SIG-M5 treated with dmso at 0.1 percent for 504 hours (cell line): Measurements from ENCODE around the gene PPIP5K2.
A peak's percentile ranks its signal among the peaks of the same experiment; 100 is the strongest.

Experiments
- DNase-seq: peaks from one replicate; lab custom pipeline; 2025; ENCODE audit not compliant: unreplicated experiment; lab: John Stamatoyannopoulos, UW

The PPIP5K2 gene

GRCh38 chr5:103235891-103236290, 115.8 kb downstream of the PPIP5K2 start:
- DNase-seq: no peak

DNA sequence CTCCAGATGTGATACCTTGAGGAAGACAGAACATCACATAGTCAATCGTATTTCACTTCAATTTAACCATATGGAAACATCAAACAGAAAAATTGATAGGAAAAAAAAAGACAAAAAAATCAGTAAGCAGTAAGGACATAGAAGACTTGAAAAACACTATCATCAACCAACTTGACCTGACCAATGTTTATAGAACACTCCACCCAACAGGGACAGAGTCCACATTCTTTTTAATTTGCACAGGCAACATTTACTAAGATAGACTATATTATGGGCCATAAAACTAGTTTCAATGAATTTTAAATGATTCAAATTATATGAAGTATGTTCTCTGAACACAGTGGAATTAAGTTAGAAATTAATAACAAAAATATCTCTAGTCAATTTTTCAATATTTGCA, 117.7 kb downstream of the PPIP5K2 start:
- DNase-seq: no peak

GRCh38 chr5:103243665-103244064, 123.6 kb downstream of the PPIP5K2 start:
- no peak for DNase-seq

DNA sequence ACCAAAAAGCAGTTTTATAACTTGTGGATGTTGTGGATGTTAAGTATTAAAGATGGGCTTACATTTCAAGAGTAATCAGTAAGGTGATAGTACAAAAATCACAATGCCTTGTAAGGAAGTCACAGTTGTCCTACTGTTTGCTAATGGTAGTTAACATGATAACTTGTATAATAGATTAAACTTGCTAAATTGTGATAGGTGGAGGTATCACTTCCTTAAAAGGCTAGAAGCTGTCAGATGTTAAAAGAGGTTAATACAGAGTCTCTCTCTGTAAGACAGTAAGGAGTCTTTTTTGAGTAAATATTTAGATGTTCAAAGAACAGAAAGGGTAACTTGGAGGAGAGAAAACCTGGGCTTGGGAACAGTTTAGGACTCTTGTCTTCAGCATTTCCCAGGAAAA, 124.3 kb downstream of the PPIP5K2 start:
- DNase-seq: no peak

DNA sequence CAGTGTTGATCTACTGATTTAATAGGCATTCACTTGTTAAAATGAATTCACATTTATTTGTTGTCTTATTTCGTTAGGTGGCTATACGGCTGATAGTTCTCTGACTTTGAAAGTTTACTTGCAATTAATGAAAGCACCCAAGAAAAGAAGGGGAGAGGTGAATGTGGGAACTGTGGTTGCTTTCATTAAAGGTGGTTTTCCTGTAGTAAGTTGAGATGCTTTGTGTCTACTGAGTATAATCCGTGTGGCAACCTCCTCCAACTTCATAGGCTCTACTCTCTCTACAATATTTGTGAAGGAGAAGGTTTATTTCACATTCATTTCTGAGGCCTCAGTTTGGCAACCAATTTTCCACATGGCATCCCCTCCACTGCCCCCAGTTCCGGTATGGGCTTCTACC, 125.7 kb downstream of the PPIP5K2 start:
- DNase-seq: no peak

DNA sequence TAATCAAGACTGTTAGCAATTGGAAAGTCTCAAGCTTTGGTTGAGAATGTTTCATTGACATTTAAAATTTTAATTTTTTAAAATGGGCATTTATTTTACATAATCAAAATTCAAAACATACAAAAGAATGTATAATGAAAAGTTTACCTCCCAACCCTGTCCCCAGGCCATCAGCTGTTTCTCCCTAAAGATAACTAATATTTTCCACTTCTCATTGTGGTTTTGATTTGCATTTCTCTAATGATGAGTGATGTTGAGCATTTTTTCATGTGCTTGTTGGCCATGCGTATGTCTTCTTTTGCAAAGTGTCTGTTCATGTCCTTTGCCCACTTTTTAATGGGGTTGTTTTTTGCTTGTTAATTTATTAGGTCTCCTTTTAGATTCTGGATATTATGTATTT, 127.0 kb downstream of the PPIP5K2 start:
- DNase-seq: no peak

DNA sequence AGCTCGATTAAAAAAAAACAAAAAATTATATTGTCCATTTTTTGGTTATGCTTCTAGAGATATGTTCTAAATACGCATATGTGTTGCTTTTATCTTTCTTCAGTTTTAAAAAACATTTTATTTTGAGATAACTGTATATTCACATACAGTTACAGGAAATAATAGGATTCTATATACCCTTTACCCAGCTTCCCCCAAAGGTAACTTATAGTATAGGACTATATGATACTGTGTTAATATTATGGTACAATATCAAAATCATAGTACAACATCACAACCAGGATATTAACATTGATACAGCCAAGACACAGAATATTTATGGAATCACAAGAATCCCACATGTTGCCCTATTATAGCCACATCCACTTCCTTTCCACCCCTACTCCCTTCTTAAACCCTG, 129.0 kb downstream of the PPIP5K2 start:
- DNase-seq: no peak

DNA sequence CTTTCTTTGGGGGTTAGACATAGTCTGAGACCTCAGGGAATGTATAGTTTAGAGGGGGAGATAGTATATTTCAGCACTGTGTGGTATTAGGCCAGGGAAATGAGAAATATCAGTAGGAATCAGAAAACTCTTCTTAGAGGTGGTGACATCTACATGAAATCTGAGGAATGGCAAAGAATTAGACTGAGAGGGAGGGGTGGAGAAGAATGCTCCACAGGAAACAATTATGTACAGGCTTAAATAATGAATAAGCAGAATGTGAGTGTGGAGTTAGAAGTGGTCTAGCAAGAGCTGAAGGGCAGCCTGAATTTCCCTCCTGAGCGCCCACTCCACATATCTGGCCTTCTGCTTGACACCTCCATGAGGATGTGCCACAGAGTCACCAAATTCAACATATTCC, 134.8 kb downstream of the PPIP5K2 start:
- no peak for DNase-seq

DNA sequence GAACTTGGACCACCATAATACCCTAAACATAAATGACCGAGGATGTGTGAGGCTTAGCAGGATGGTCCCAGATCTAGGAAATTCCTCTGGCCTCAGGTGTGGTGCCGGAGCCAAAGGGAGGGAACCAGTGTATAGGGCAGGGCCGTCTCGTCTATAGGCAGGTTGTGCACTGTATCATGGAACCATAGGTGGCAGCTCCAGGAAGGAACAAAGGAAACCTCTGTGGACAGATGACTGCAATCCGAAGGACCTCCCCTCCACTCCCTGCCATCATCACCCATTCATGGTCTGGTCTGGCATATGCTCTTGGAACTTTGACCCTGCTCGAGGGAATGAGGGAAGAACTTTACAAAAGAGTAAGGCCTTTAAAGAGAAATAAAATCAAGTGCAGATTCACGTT, 135.6 kb downstream of the PPIP5K2 start:
- DNase-seq: no peak

DNA sequence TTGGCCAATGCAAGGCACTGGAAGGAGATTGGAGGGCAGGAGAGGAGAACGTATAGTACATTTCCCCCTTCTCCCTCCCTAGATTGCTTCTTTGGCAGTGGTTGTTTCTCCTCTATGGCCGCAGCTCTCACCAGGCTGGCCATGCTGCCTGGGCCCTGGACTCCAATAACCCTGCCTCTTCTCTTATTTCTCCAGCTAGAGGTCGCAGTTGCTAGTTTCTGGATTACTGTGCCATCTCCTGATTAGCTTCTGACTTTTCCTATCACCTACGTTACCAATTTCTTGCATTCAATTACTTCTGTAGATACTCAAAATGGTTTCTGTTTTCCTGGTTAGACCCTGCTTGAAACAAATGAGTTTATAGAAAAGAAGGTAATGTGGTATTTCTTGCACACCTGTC, 136.1 kb downstream of the PPIP5K2 start:
- peak; percentile 29 for DNase-seq

DNA sequence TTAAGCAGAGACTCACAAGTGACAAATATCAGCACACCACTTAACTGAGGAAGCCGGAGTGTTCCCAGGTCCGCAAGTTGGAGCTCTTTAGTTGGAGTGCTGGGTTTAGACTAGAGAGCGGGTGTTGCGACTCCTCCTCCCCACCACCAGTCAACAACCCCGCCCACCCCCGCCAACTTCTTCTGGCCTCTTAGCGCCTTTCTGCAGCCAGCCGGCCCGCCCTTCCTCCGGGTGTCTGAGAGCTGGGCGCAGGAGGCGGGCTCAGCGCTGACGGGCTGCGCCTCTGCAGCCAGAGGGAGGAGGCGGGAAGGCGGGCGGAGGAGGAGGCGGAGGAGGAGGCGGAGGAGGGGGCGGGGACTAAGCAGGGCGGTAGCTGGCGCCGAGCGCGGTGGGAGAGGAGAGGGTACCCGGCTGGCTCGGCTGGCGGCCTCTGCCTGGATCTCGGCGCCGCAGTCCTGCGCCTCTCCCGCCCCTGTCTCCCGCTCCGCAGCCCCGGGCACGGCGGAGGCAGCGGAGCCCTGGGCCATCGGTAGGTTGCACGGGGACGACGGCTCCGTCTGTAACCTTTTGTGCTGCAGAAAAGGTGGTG, 138.4 kb downstream of the PPIP5K2 start, which contains the start of gene MACIR:
Gene MACIR (plus strand): TSS at position 396 of the 589 bp plus-strand sequence. CDS start 17,157 bp downstream, outside the sequence.
- peak; percentile 98 for DNase-seq

- peak; percentile 67 for DNase-seq
Observed at GRCh38 chr5:103258957-103259704, 139.0 kb downstream of the PPIP5K2 start.

- DNase-seq: peak; percentile 52
Observed at GRCh38 chr5:103259705-103260355, 139.7 kb downstream of the PPIP5K2 start.

DNA sequence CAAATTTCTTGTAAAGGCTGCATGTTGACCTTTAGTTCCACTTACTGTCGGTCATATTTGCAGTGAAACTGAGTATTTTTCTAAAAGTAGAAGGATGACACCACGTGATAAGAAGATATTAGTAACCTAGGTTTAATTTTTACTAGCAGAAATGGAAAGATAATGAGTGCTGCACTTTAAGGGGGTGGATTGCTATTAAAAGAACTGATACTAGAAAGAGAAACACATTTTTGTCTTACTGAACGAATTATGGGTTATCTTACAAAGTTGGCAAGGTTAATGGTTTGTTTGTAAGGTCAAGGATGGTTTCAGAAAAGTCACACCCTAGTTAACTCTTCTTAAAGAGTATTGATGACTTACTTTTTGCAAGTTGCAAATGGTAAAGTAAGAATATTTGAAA, 140.8 kb downstream of the PPIP5K2 start:
- DNase-seq: no peak
